HG03108 (cell line): ENCODE data around the gene ATG9B.

ENCODE experiments used
- ATAC-seq: cut with Tn5 transposase; IDR thresholded peaks from one replicate; pipeline ENCODE4 v1.9.1; 2021; ENCODE audit warnings: moderate library complexity; ENCODE audit not compliant: unreplicated experiment

ATG9B gene

DNA sequence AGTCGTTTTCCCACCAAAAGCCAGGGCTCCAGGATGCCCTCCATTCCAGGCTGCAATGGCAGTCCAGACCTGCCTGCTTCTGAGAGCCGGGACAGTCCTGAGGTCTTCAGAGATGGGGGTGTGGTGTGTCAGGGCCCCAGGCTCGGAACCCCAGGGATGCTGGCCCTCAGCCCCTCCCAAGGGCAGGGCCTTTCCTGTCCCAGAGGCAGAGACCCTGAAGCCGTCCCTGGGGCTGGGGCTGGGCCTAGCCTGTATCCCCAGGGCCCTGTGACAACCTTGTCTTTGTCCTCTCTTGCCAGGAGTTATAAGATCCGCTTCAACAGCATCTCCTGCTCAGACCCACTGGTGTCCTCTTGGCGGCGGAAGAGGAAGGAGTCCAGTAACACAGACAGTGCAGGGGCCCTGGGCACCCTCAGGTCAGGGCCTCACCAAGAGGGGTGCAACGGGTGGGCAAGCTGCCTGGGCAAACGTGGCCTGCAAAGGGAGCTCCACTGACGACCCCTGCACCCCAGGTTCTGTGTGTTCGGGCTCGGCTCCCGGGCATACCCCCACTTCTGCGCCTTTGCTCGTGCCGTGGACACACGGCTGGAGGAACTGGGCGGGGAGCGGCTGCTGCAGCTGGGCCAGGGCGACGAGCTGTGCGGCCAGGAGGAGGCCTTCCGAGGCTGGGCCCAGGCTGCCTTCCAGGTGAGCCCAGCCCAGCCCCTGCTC lies 17.5 kb downstream of the ATG9B start:
- no peak for ATAC-seq

DNA sequence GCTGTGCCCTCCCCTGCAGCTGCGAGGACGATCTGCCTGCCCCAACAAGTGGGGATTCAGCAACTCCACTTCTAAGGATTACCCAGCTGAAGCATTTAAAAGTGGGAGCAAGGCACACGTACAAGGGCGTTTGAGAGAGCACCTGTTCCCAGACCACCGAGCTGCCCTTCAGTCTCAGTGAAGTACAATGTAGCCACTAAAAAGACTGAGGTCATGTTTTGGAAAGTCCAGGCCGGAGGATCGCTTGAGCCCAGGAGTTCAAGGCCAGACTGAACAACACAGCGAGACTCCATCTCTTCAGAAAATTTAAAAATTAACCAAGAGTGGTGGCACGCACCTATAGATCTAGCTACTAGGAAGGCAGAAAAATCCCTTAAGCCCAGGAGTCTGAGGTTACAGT lies 18.7 kb downstream of the ATG9B start:
- no peak for ATAC-seq

- ATAC-seq: no peak
Measured at GRCh38 chr7:151003572-151003971, 20.7 kb downstream of the ATG9B start.

GRCh38 chr7:151001546-151001945 lies 22.7 kb downstream of the ATG9B start:
- ATAC-seq: no peak

DNA sequence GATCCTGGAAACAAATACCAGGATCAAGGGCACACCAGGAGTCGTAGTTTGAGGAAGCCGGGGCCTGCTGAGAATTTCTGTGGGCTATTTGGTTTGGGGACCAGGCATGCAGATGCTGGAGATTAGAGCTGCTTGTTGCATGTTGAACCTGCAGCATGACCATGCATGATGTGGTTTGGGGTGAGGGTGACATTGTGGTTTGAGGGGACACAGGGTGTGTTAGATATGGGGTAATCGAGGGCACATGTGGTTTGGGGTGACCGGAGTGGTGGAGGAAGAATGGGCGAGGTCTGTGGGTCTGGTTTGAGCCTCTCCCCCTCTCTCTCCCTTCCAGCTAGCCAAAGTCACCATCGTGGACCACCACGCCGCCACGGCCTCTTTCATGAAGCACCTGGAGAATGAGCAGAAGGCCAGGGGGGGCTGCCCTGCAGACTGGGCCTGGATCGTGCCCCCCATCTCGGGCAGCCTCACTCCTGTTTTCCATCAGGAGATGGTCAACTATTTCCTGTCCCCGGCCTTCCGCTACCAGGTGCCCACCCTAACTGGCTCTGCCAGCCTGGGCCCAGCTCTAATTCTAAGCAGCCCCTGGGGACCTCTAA lies 23.3 kb downstream of the ATG9B start:
- ATAC-seq: no peak

GRCh38 chr7:150999497-151000230 lies 24.6 kb downstream of the ATG9B start:
- ATAC-seq: no peak

- no peak for ATAC-seq
Measured at GRCh38 chr7:150999001-150999400, 25.3 kb downstream of the ATG9B start.

- no peak for ATAC-seq
Measured at GRCh38 chr7:150998341-150998740, 26.0 kb downstream of the ATG9B start.

DNA sequence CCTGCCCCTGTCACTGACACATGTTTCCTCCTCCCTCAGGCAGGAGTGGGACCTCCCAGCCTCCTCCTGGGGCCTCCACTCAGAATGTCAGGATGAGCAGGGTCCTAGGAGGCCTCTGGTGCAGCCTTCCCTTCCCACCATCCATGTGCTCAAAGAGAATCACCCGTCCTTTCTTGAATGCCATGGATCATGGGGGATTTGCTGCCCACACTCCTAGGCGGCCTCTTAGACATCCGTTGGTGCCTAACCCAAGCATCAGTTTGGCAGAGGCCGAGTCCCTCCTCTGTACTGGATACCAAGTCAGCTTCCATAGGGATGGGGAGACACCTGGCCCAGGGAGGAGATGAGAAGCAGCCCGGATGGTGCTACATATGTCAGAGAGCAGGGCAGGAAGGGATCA lies 26.5 kb downstream of the ATG9B start:
- ATAC-seq: no peak

GRCh38 chr7:150997075-150997511 lies 27.2 kb downstream of the ATG9B start:
- ATAC-seq: no peak

GRCh38 chr7:150996376-150997074 lies 27.8 kb downstream of the ATG9B start:
- no peak for ATAC-seq

GRCh38 chr7:150994838-150995510 lies 29.3 kb downstream of the ATG9B start:
- no peak for ATAC-seq

DNA sequence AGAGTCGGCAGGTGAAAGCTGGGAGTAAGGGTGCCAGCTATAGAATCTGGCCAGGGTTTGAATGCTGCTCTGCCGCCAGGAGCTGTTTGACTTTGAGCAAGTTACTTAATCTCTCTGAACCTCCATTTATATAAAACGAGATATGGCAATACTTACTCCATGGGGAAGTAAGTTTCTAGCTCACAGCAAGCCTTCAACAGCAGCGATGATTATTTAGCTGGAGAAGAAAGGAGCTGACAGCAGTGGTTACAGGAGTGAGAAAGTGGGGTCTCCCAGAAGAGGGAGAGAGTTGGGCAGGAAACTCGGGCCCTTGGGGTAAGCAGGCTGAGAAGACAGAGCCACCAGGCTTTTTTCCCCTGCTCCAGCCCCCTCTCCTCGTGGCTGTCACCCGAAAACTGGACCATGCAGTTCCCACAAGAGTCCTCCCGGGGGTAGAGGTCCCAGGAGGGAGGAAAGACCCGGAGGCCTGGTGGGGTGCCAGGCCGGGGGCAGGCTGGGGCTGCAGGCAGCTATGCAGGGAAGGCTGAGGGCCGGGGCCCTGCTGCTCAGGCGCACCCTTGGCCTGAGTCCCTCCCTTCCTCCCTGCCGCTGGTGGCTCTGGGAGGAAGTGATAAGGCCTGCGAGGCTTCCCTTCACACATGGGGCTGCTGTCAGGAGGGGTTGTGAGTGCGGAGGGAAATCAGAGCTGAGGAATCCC lies 30.0 kb downstream of the ATG9B start:
- ATAC-seq: no peak

DNA sequence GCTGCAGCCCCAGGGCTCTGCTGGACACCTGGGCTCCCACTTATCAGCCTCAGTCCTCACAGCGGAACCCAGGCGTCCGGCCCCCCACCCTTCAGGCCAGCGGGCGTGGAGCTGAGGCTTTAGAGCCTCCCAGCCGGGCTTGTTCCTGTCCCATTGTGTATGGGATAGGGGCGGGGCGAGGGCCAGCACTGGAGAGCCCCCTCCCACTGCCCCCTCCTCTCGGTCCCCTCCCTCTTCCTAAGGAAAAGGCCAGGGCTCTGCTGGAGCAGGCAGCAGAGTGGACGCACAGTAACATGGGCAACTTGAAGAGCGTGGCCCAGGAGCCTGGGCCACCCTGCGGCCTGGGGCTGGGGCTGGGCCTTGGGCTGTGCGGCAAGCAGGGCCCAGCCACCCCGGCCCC lies 30.8 kb downstream of the ATG9B start:
- ATAC-seq: no peak

DNA sequence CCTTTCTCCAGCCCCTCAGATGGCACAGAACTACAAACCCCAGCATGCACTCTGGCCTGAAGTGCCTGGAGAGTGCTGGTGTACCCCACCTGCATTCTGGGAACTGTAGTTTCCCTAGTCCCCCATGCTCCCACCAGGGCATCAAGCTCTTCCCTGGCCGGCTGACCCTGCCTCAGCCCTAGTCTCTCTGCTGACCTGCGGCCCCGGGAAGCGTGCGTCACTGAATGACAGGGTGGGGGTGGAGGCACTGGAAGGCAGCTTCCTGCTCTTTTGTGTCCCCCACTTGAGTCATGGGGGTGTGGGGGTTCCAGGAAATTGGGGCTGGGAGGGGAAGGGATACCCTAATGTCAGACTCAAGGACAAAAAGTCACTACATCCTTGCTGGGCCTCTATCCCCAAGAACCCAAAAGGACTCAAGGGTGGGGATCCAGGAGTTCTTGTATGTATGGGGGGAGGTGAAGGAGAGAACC lies 31.4 kb downstream of the ATG9B start:
- ATAC-seq: peak; percentile 51

- no peak for ATAC-seq
Measured at GRCh38 chr7:150992051-150992640, 32.1 kb downstream of the ATG9B start.

DNA sequence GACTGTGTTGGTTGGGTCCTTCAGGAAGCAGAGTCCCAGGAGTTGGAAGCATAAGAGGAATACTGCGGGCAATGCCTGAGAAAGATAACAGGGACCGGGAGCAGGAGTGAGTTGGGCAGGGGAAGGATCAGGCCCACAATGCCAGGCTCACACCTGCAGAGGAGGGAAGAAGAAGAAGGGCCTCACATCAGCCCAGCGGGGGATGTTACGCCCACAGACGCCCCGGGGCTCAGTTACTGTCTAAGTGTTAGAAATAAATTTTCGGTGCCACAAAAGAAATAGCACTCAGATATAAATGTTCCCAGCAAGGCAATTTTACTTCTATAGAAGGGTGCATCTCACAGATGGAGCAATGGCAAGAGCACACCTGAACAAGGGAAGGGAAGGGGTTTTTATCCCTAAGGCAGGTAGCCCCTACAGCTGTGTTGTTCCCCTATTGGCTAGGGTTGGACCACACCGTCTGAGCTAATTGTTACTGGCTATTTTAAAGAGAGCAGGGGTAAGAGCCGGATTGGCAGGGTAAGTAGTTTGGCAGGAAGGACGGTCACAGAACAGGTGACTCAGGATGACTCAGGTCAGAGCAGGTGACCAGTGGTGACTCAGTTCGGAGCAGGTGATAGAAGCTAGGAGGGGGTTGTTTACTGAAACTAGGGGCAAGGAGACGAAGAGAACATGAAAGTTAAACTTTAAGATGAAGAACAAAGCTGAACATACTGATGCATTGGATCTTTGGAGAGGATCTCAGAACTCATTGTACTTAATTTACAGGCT lies 33.7 kb downstream of the ATG9B start, which contains the start of gene NOS3:
TSS of gene NOS3 (plus strand) at position 602 of the 771 bp plus-strand sequence. CDS start 2,787 bp downstream, outside the sequence.
- ATAC-seq: no peak

DNA sequence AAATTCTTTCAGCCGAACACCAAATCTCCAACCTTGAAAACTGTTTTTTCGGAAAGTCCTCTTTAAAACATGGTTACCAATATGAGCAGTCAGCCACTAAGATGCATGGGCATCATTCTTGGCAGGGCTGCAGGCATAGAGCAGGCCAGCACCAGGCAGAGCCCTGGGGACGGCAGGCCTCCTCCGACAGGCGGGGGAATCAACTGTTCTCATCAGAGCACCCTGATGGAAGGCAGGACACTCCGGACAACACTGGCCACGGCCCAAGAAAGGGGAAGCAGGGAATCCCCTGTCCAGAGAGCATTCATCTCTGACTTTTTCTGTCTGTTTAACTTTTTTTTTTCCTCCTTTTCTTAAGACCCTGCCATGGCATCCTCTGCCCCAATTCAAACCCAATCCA lies 34.8 kb downstream of the ATG9B start:
- no peak for ATAC-seq
